Measurements from ENCODE around the gene GNG14.
"Not testable (repeated sequence)": the region's sequence is repeated elsewhere in the genome, so short reads cannot be mapped to it uniquely, and the experiment has no call there.

- TF ChIP-seq CTCF, POLR2A, EP300, POLR2AphosphoS5 (IDR thresholded peaks at IDR 0.05): not testable (repeated sequence)
These were observed 25.5 kb downstream of the GNG14 start for GRCh38 chr19:12713304-12713703.
